ENCODE results near the gene SLC9A7.

Gene SLC9A7

GRCh38 chrX:46610070-46610658, 148.8 kb downstream of the SLC9A7 start:
- no peak for DNase-seq (ENCODE audit: low read depth in 2 of 2)

- DNase-seq (ENCODE audit: low read depth in 2 of 2): no peak
These were observed 151.0 kb downstream of the SLC9A7 start for GRCh38 chrX:46607916-46608315.

- DNase-seq (ENCODE audit: low read depth in 2 of 2): no peak
These were observed 156.3 kb downstream of the SLC9A7 start for GRCh38 chrX:46602468-46603102.

- no peak for DNase-seq (ENCODE audit: low read depth in 2 of 2)
These were observed 157.6 kb downstream of the SLC9A7 start for GRCh38 chrX:46601283-46601682.

- DNase-seq (ENCODE audit: low read depth in 2 of 2): no peak
These were observed 159.8 kb downstream of the SLC9A7 start for GRCh38 chrX:46599051-46599560.

- DNase-seq (ENCODE audit: low read depth in 2 of 2): no peak
These were observed 161.1 kb downstream of the SLC9A7 start for GRCh38 chrX:46597771-46598170.

GRCh38 chrX:46597208-46597607, 161.7 kb downstream of the SLC9A7 start:
- DNase-seq (ENCODE audit: low read depth in 2 of 2): no peak

GRCh38 chrX:46595084-46595483, 163.8 kb downstream of the SLC9A7 start:
- no peak for DNase-seq (ENCODE audit: low read depth in 2 of 2)

GRCh38 chrX:46589977-46590723, 168.8 kb downstream of the SLC9A7 start:
- no peak for DNase-seq (ENCODE audit: low read depth in 2 of 2)

- no peak for DNase-seq (ENCODE audit: low read depth in 2 of 2)
These were observed 170.7 kb downstream of the SLC9A7 start for GRCh38 chrX:46588263-46588662.

GRCh38 chrX:46587753-46588171, 171.2 kb downstream of the SLC9A7 start:
- DNase-seq (ENCODE audit: low read depth in 2 of 2): no peak

- no peak for DNase-seq (ENCODE audit: low read depth in 2 of 2)
These were observed 171.8 kb downstream of the SLC9A7 start for GRCh38 chrX:46587158-46587557.

- DNase-seq (ENCODE audit: low read depth in 2 of 2): no peak
These were observed 174.2 kb downstream of the SLC9A7 start for GRCh38 chrX:46584736-46585135.

GRCh38 chrX:46582966-46583365, 176.0 kb downstream of the SLC9A7 start:
- no peak for DNase-seq (ENCODE audit: low read depth in 2 of 2)

- DNase-seq (ENCODE audit: low read depth in 2 of 2): no peak
These were observed 176.6 kb downstream of the SLC9A7 start for GRCh38 chrX:46582325-46582724.

- no peak for DNase-seq (ENCODE audit: low read depth in 2 of 2)
These were observed 178.3 kb downstream of the SLC9A7 start for GRCh38 chrX:46580613-46581012.

GRCh38 chrX:46579250-46579649, 179.7 kb downstream of the SLC9A7 start:
- no peak for DNase-seq (ENCODE audit: low read depth in 2 of 2)

- no peak for DNase-seq (ENCODE audit: low read depth in 2 of 2)
These were observed 181.5 kb downstream of the SLC9A7 start for GRCh38 chrX:46577221-46578005.

- no peak for DNase-seq (ENCODE audit: low read depth in 2 of 2)
These were observed 182.5 kb downstream of the SLC9A7 start for GRCh38 chrX:46576458-46576857.

GRCh38 chrX:46575991-46576392, 182.9 kb downstream of the SLC9A7 start:
- DNase-seq (ENCODE audit: low read depth in 2 of 2): no peak

GRCh38 chrX:46575586-46575985, 183.3 kb downstream of the SLC9A7 start:
- DNase-seq (ENCODE audit: low read depth in 2 of 2): no peak

GRCh38 chrX:46574774-46575381, 184.0 kb downstream of the SLC9A7 start:
- DNase-seq (ENCODE audit: low read depth in 2 of 2): no peak

Data from activated CD8-positive, alpha-beta memory T cell treated with anti-CD3 and anti-CD28 coated beads for 4 hours (primary cell).